ENCODE data around the gene WDTC1. TPM values are rescaled to one million over a fixed set of nuclear protein-coding genes. Genes with fewer than 3 reads are reported as not detected.

WDTC1 gene
- total and polyA plus RNA-seq, 2 of the 8 experiments (the other 6 are each of a cell fraction or from before 2014, with no cell fraction given) = 7.5 to 18.7 TPM

DNA sequence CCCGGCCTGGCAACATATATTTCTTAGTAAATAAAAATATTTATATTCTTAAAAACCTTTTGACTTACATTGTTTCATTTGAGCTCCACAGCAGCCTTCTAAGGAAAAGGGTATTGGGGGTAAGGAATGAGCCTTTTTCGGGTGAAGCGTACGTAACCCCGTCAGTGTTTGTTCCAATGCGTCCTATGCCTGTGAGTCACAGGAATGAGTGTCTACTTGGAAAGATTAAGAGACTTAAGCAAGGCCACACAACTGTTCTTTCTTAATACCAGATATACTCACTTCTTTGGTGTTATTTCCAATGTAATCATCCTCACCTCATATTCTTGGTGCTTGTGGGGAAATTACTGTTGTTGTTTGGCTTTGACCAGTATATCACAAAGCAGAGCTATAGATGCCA, 22.7 kb downstream of the WDTC1 start:
- Histone ChIP-seq H3K56ac (replicated peaks; ENCODE audit: insufficient read length, low read depth, low read length) (no peak overlapping the region), H3K18ac (ENCODE audit: extremely low read depth, low read length) (no peak overlapping the region), H3K4ac (replicated peaks; ENCODE audit: insufficient read length, low read depth, low read length) (no peak overlapping the region), H3K9me3 (ENCODE audit: insufficient read depth in 2 of 2, low read depth in 1 of 2, low read length in 1 of 2) (no peaks in the 10 kb centered on the region), H3K23me2 (ENCODE audit: low read depth, low read length) (no peaks in the 10 kb centered on the region; the same call in 1 of the 2 replicates), H3K14ac (ENCODE audit: insufficient read length) (no peak overlapping the region), H2AK5ac (ENCODE audit: low read depth, low read length) (no peak overlapping the region), H3K36me3 (ENCODE audit: control insufficient read depth in 2 of 4, insufficient read depth in 4 of 4, low read length in 3 of 4) (no peaks in the 10 kb centered on the region), H2BK15ac (ENCODE audit: low read length) (no peak overlapping the region), H3K23ac (ENCODE audit: insufficient read length) (no peak overlapping the region), H2BK12ac (ENCODE audit: low read depth, low read length) (no peak overlapping the region), H4K91ac (replicated peaks; ENCODE audit: insufficient read length, low read length) (no peak overlapping the region), H4K8ac (ENCODE audit: extremely low read depth, insufficient read depth, low read length) (no peak overlapping the region), H3K27me3 (replicated peaks in 1 of 4; ENCODE audit: control insufficient read depth in 3 of 4, extremely low read depth in 1 of 4, insufficient read depth in 3 of 4, low read length in 3 of 4) (no peaks in the 10 kb centered on the region), H2BK120ac (replicated peaks; ENCODE audit: low read depth, low read length) (no peak overlapping the region), H2AFZ (ENCODE audit: low read length) (no peak overlapping the region), H3K4me2 (ENCODE audit: insufficient read depth in 1 of 2, low read depth in 2 of 2, low read length in 2 of 2) (no peak overlapping the region), H3K4me1 (replicated peaks in 1 of 4; ENCODE audit: control insufficient read depth in 3 of 4, insufficient read depth in 4 of 4, low read length in 3 of 4) (no peaks in the 10 kb centered on the region), H3K79me1 (ENCODE audit: low read depth, low read length) (no peaks in the 10 kb centered on the region), H3K9ac (replicated peaks in 1 of 4; ENCODE audit: extremely low read depth in 1 of 4, low read depth in 3 of 4, low read length in 3 of 4) (no peak overlapping the region), H3K79me2 (ENCODE audit: control insufficient read depth in 1 of 2, insufficient read depth in 2 of 2, low read length in 2 of 2) (no peaks in the 10 kb centered on the region), H2BK5ac (ENCODE audit: low read depth, low read length) (no peak overlapping the region), H4K5ac (ENCODE audit: insufficient read length, low read depth, low read length) (no peak overlapping the region), H3K27ac (ENCODE audit: low read depth, low read length) (no peak overlapping the region), H4K20me1 (replicated peaks in 1 of 2; ENCODE audit: control insufficient read depth in 1 of 2, insufficient read depth in 2 of 2, low read length in 2 of 2) (no peaks in the 10 kb centered on the region), H3K4me3 (ENCODE audit: extremely low read depth in 1 of 4, insufficient read depth in 2 of 4, low read depth in 3 of 4, low read length in 4 of 4) (no peak overlapping the region), H2BK20ac (ENCODE audit: low read length) (no peak overlapping the region)
- WGBS, 2 experiments (ENCODE audit: extremely low coverage in 1 of 2, insufficient coverage in 1 of 2, insufficient read length in 1 of 2, insufficient replicate concordance in 2 of 2, low coverage in 1 of 2, low lambda C conversion rate in 2 of 2, missing lambda C conversion rate in 1 of 2) = 97% methylated on average over 6 of the region's 6 CpGs; no CpG with 5 or more reads in 1 of the 2 experiments
- TF ChIP-seq TCF12 (IDR thresholded peaks at IDR 0.05; ENCODE audit: low read depth, low read length) = no peak
- no peak for TF ChIP-seq MAFK (IDR thresholded peaks at IDR 0.05; ENCODE audit: low read depth, low read length)
- no peak for TF ChIP-seq CEBPB (IDR thresholded peaks at IDR 0.05; ENCODE audit: low read depth, low read length)
- TF ChIP-seq TBP (IDR thresholded peaks at IDR 0.05; ENCODE audit: low read depth, low read length) = no peak
- TF ChIP-seq KDM1A (IDR thresholded peaks at IDR 0.05; ENCODE audit: borderline replicate concordance, low read length) = no peak
- TF ChIP-seq JUND (IDR thresholded peaks at IDR 0.05; ENCODE audit: low read length) = no peak
- TF ChIP-seq SP1 (IDR thresholded peaks at IDR 0.05; ENCODE audit: low read depth, low read length) = no peak
- ChIA-PET CTCF (ENCODE audit: partially characterized antibody) (interaction anchor here (0.9 to 1.8 kb wide), 6 partner anchors 13 to 213 kb away, joined by 3 to 5 read pairs (median 4); no protein-coding TSS in a partner anchor), POLR2A (ENCODE audit: partially characterized antibody) (interaction anchor here (1.0 kb wide), 1 partner anchor 13 kb away, joined by 3 read pairs; no protein-coding TSS in a partner anchor)
- FAIRE-seq = no peak
- DNase-seq (ENCODE audit: low read depth in 1 of 2, low spot score in 2 of 2) = no peak
